RPMI8226 (cell line): ENCODE measurements around the gene CALML3.
A peak's percentile ranks its signal among the peaks of the same experiment; 100 is the strongest.

Experiments used
- DNase-seq: peaks from one replicate; pipeline ENCODE4 v3.0.0-alpha.2; 2015

Gene CALML3

GRCh38 chr10:5508161-5508604 is 16.6 kb upstream of the CALML3 start:
- DNase-seq = no peak

GRCh38 chr10:5508786-5509185 is 16.0 kb upstream of the CALML3 start:
- DNase-seq = no peak

GRCh38 chr10:5509236-5509635 is 15.5 kb upstream of the CALML3 start:
- DNase-seq = no peak

GRCh38 chr10:5509691-5510090 is 15.1 kb upstream of the CALML3 start:
- no peak for DNase-seq

GRCh38 chr10:5510281-5511072 is 14.3 kb upstream of the CALML3 start:
- no peak for DNase-seq

- DNase-seq = no peak
Measured at GRCh38 chr10:5511231-5511884, 13.4 kb upstream of the CALML3 start.

GRCh38 chr10:5511885-5512280 is 12.9 kb upstream of the CALML3 start:
- no peak for DNase-seq

GRCh38 chr10:5512331-5512730 is 12.4 kb upstream of the CALML3 start:
- no peak for DNase-seq

- DNase-seq = no peak
Measured at GRCh38 chr10:5512881-5513612, 11.7 kb upstream of the CALML3 start.

- DNase-seq = no peak
Measured at GRCh38 chr10:5514226-5514850, 10.4 kb upstream of the CALML3 start.

GRCh38 chr10:5515948-5516761 is 8.6 kb upstream of the CALML3 start:
- no peak for DNase-seq

GRCh38 chr10:5517546-5517945 is 7.2 kb upstream of the CALML3 start:
- DNase-seq = no peak

GRCh38 chr10:5518143-5518542 is 6.6 kb upstream of the CALML3 start:
- no peak for DNase-seq

GRCh38 chr10:5519054-5519453 is 5.7 kb upstream of the CALML3 start:
- no peak for DNase-seq

- no peak for DNase-seq
Measured at GRCh38 chr10:5522913-5523560, 1.7 kb upstream of the CALML3 start.

GRCh38 chr10:5523796-5524574 is 776 bp upstream of the CALML3 start:
- DNase-seq = no peak

GRCh38 chr10:5525561-5526341 is 990 bp downstream of the CALML3 start:
- DNase-seq = no peak

- DNase-seq = peak; percentile 15
Measured at GRCh38 chr10:5526691-5527331, 2.0 kb downstream of the CALML3 start.

GRCh38 chr10:5527332-5528200 is 2.8 kb downstream of the CALML3 start:
- DNase-seq = peak; percentile 90
